ENCODE data around the gene DNM3.

DNM3 gene

DNA sequence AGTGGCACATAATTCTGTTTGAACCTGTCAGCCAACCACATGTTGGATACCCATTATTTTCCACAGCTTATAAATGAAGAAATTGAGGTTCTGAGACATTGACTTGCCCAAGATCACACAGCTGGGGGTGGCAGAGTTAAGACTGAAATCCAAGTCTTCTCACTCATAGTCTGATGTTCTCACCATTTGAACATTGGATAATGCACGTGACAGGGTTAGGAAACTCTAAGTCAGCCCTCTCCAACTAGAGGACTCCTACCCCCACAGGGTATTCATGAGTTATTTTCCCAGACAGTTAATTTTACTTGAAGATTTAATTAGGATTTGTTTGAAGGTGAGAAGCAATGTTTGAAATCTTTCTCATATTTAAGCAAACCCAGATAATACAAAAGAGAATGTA lies 541.1 kb downstream of the DNM3 start (continued):
- TF ChIP-seq, protein P1, sequence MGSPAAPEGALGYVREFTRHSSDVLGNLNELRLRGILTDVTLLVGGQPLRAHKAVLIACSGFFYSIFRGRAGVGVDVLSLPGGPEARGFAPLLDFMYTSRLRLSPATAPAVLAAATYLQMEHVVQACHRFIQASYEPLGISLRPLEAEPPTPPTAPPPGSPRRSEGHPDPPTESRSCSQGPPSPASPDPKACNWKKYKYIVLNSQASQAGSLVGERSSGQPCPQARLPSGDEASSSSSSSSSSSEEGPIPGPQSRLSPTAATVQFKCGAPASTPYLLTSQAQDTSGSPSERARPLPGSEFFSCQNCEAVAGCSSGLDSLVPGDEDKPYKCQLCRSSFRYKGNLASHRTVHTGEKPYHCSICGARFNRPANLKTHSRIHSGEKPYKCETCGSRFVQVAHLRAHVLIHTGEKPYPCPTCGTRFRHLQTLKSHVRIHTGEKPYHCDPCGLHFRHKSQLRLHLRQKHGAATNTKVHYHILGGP (tag by site-specific recombination; IDR thresholded peaks at IDR 0.05): no peak
- no peak for TF ChIP-seq ZNF114 (tag by site-specific recombination; IDR thresholded peaks at IDR 0.05)
- no peak for TF ChIP-seq KLF10 (tag by site-specific recombination; IDR thresholded peaks at IDR 0.05)

DNA sequence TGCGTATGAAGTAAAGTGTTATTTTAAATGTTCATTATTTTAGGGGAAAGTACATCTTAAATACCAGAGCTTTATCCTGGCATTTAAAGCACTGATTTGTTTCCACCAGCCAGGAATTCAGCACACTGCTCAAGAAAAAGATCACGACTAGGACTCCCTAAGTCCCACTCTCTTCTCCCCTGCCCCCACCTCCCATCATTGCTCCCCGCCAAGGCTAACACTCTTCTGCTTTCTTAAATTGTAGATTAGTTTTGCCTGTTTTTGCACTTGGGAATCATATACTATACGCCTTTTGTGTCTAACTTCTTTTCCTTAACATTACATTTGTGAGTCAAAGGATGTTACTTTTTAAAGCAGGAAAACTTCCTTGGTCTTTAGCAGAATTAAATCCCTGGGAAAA lies 541.7 kb downstream of the DNM3 start:
- no peaks in the 10 kb centered on the region for H3K9me3 ChIP-seq (ENCODE audit: control insufficient read depth, insufficient read depth, low read depth, low read length)
- no peak overlapping the region for H3K27ac ChIP-seq (ENCODE audit: extremely low read depth, low read depth, low read length)
- POLR2A ChIA-PET: no interaction called here
- H3K36me3 ChIP-seq (ENCODE audit: control insufficient read depth in 2 of 2, insufficient read depth in 1 of 2, low read length in 2 of 2): no peaks in the 10 kb centered on the region
- CTCF ChIA-PET: no interaction called here
- no peaks in the 10 kb centered on the region for H3K4me1 ChIP-seq (ENCODE audit: control insufficient read depth, insufficient read depth, low read length)
- no peak overlapping the region for H3K4me3 ChIP-seq (ENCODE audit: low read depth, low read length)
- no peak for TF ChIP-seq ZBTB48 (tag by site-specific recombination; IDR thresholded peaks at IDR 0.05)
- TF ChIP-seq ZNF23 (tag by site-specific recombination; IDR thresholded peaks at IDR 0.05; ENCODE audit: borderline replicate concordance): no peak
- no peak for TF ChIP-seq ZNF274 (IDR thresholded peaks at IDR 0.05; ENCODE audit: low read length)
- no peak for TF ChIP-seq ZNF274 (tag by site-specific recombination; IDR thresholded peaks at IDR 0.05; ENCODE audit: borderline replicate concordance)
- TF ChIP-seq, protein P2, sequence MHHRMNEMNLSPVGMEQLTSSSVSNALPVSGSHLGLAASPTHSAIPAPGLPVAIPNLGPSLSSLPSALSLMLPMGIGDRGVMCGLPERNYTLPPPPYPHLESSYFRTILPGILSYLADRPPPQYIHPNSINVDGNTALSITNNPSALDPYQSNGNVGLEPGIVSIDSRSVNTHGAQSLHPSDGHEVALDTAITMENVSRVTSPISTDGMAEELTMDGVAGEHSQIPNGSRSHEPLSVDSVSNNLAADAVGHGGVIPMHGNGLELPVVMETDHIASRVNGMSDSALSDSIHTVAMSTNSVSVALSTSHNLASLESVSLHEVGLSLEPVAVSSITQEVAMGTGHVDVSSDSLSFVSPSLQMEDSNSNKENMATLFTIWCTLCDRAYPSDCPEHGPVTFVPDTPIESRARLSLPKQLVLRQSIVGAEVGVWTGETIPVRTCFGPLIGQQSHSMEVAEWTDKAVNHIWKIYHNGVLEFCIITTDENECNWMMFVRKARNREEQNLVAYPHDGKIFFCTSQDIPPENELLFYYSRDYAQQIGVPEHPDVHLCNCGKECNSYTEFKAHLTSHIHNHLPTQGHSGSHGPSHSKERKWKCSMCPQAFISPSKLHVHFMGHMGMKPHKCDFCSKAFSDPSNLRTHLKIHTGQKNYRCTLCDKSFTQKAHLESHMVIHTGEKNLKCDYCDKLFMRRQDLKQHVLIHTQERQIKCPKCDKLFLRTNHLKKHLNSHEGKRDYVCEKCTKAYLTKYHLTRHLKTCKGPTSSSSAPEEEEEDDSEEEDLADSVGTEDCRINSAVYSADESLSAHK (tag by site-specific recombination; IDR thresholded peaks at IDR 0.05): no peak
- TF ChIP-seq, protein P3, sequence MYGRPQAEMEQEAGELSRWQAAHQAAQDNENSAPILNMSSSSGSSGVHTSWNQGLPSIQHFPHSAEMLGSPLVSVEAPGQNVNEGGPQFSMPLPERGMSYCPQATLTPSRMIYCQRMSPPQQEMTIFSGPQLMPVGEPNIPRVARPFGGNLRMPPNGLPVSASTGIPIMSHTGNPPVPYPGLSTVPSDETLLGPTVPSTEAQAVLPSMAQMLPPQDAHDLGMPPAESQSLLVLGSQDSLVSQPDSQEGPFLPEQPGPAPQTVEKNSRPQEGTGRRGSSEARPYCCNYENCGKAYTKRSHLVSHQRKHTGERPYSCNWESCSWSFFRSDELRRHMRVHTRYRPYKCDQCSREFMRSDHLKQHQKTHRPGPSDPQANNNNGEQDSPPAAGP (tag by site-specific recombination; IDR thresholded peaks at IDR 0.05): no peak
- TF ChIP-seq, protein P4, sequence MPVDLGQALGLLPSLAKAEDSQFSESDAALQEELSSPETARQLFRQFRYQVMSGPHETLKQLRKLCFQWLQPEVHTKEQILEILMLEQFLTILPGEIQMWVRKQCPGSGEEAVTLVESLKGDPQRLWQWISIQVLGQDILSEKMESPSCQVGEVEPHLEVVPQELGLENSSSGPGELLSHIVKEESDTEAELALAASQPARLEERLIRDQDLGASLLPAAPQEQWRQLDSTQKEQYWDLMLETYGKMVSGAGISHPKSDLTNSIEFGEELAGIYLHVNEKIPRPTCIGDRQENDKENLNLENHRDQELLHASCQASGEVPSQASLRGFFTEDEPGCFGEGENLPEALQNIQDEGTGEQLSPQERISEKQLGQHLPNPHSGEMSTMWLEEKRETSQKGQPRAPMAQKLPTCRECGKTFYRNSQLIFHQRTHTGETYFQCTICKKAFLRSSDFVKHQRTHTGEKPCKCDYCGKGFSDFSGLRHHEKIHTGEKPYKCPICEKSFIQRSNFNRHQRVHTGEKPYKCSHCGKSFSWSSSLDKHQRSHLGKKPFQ (tag by site-specific recombination; IDR thresholded peaks at IDR 0.05): no peak
- no peak for TF ChIP-seq ZNF791 (tag by site-specific recombination; IDR thresholded peaks at IDR 0.05)
- TF ChIP-seq ZNF223 (tag by site-specific recombination; IDR thresholded peaks at IDR 0.05): no peak
- TF ChIP-seq GLI4 (tag by site-specific recombination; IDR thresholded peaks at IDR 0.05): no peak
- no peak for TF ChIP-seq ZSCAN23 (tag by site-specific recombination; IDR thresholded peaks at IDR 0.05)
- TF ChIP-seq, protein P5, sequence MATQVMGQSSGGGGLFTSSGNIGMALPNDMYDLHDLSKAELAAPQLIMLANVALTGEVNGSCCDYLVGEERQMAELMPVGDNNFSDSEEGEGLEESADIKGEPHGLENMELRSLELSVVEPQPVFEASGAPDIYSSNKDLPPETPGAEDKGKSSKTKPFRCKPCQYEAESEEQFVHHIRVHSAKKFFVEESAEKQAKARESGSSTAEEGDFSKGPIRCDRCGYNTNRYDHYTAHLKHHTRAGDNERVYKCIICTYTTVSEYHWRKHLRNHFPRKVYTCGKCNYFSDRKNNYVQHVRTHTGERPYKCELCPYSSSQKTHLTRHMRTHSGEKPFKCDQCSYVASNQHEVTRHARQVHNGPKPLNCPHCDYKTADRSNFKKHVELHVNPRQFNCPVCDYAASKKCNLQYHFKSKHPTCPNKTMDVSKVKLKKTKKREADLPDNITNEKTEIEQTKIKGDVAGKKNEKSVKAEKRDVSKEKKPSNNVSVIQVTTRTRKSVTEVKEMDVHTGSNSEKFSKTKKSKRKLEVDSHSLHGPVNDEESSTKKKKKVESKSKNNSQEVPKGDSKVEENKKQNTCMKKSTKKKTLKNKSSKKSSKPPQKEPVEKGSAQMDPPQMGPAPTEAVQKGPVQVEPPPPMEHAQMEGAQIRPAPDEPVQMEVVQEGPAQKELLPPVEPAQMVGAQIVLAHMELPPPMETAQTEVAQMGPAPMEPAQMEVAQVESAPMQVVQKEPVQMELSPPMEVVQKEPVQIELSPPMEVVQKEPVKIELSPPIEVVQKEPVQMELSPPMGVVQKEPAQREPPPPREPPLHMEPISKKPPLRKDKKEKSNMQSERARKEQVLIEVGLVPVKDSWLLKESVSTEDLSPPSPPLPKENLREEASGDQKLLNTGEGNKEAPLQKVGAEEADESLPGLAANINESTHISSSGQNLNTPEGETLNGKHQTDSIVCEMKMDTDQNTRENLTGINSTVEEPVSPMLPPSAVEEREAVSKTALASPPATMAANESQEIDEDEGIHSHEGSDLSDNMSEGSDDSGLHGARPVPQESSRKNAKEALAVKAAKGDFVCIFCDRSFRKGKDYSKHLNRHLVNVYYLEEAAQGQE (tag by site-specific recombination; IDR thresholded peaks at IDR 0.05): no peak
- no peak for TF ChIP-seq ZNF768 (tag by site-specific recombination; IDR thresholded peaks at IDR 0.05)
- TF ChIP-seq, protein P6, sequence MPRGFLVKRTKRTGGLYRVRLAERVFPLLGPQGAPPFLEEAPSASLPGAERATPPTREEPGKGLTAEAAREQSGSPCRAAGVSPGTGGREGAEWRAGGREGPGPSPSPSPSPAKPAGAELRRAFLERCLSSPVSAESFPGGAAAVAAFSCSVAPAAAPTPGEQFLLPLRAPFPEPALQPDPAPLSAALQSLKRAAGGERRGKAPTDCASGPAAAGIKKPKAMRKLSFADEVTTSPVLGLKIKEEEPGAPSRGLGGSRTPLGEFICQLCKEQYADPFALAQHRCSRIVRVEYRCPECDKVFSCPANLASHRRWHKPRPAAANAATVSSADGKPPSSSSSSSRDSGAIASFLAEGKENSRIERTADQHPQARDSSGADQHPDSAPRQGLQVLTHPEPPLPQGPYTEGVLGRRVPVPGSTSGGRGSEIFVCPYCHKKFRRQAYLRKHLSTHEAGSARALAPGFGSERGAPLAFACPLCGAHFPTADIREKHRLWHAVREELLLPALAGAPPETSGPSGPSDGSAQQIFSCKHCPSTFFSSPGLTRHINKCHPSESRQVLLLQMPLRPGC (tag by site-specific recombination; IDR thresholded peaks at IDR 0.05): no peak
- no peak for TF ChIP-seq ZNF19 (tag by site-specific recombination; IDR thresholded peaks at IDR 0.05; ENCODE audit: low read depth)
- TF ChIP-seq, protein P7, sequence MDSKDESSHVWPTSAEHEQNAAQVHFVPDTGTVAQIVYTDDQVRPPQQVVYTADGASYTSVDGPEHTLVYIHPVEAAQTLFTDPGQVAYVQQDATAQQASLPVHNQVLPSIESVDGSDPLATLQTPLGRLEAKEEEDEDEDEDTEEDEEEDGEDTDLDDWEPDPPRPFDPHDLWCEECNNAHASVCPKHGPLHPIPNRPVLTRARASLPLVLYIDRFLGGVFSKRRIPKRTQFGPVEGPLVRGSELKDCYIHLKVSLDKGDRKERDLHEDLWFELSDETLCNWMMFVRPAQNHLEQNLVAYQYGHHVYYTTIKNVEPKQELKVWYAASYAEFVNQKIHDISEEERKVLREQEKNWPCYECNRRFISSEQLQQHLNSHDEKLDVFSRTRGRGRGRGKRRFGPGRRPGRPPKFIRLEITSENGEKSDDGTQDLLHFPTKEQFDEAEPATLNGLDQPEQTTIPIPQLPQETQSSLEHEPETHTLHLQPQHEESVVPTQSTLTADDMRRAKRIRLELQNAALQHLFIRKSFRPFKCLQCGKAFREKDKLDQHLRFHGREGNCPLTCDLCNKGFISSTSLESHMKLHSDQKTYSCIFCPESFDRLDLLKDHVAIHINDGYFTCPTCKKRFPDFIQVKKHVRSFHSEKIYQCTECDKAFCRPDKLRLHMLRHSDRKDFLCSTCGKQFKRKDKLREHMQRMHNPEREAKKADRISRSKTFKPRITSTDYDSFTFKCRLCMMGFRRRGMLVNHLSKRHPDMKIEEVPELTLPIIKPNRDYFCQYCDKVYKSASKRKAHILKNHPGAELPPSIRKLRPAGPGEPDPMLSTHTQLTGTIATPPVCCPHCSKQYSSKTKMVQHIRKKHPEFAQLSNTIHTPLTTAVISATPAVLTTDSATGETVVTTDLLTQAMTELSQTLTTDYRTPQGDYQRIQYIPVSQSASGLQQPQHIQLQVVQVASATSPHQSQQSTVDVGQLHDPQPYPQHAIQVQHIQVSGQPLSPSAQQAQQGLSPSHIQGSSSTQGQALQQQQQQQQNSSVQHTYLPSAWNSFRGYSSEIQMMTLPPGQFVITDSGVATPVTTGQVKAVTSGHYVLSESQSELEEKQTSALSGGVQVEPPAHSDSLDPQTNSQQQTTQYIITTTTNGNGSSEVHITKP (tag by site-specific recombination; IDR thresholded peaks at IDR 0.05): no peak
